Ovary (tissue), 9 donors: ENCODE data around the gene BHLHA15. TPM values are rescaled to one million over a fixed set of nuclear protein-coding genes. Genes with fewer than 3 reads are reported as not detected.

Experiments
- DNase-seq, 5 donors: peaks; one replicate each; pipeline ENCODE4 v3.0.0-alpha.2; 2019 to 2020
- H3K27ac ChIP-seq, 2 donors: fragments of 200-600 bp; one replicate each; pipeline versions ENCODE4 v1.5.1 to v1.8.0; 2019 to 2022
- H3K27me3 ChIP-seq: fragments of 200-600 bp; one replicate; pipeline ENCODE4 v1.8.0; 2022
- H3K36me3 ChIP-seq: fragments of 200-600 bp; sonication (generic); one replicate; pipeline ENCODE4 v1.5.1; 2019
- H3K4me1 ChIP-seq: one replicate; pipeline ENCODE4 v1.8.1; 2013; ENCODE audit warnings: mild to moderate bottlenecking, moderate library complexity; ENCODE audit not compliant: insufficient read depth
- H3K4me3 ChIP-seq: fragments of 200-600 bp; sonication (generic); one replicate; pipeline ENCODE4 v1.5.1; 2017
- H3K9me3 ChIP-seq, 2 donors: fragments of 200-600 bp in 1 of 2; sonication (generic) in 1 of 2; one replicate each; pipeline versions ENCODE4 v1.5.1 to v1.8.1; 2013 to 2019; ENCODE audit warnings: mild to moderate bottlenecking in 1 of 2, moderate library complexity in 1 of 2
- EP300 ChIP-seq: sonication (generic); formaldehyde crosslinking; IDR thresholded peaks from one replicate; pipeline ENCODE4 v1.6.1; 2017; ENCODE audit warnings: antibody characterized with exemption
- POLR2A ChIP-seq: fragments of 450-650 bp; IDR thresholded peaks from one replicate; pipeline ENCODE4 v1.6.1; 2017; ENCODE audit warnings: antibody characterized with exemption, mild to moderate bottlenecking, moderate library complexity
- WGBS, 3 donors: extraction: QIAGEN DNeasy Blood & Tissue Kit in 1 of 3; methylation state at CpG; one replicate each; pipeline versions ENCODE4 v1.1.5 to v1.1.7; 2013 to 2017; 5-methylcytosine and 5-hydroxymethylcytosine counted together
- intact Hi-C, 4 donors: fragments of 100-400 bp; cut with DNase I; formaldehyde crosslinking; loops; one replicate each; pipeline versions ENCODE4 v1.11.0 to v1.15.1; 2022 to 2023
- polyA plus RNA-seq, 2 donors: library from polyadenylated mRNA; stranded (reverse); fragments of 200-250 nt in 1 of 2; fragments of 350-450 nt in 1 of 2; fragmentation: Illumina TruSeq in 1 of 2; extraction: RNeasy Lipid Tissue Mini Kit (QIAGEN cat#74804) in 1 of 2; gene quantifications; one replicate each; pipeline ENCODE4 v1.2.3, GENCODE V29; 2013 to 2014
- total RNA-seq, 7 donors: library from RNA; depleted of rRNA in 2 of 7; stranded (reverse); fragments of >200 nt in 2 of 7; fragmentation: NEBNext Ultra II Directional in 3 of 7; extraction: Animal tissue kit (Norgen Biotek cat#: 25700) in 3 of 7; gene quantifications; one replicate each; pipeline versions ENCODE4 v1.1.0 to v1.2.4, GENCODE V29; 2016 to 2023
- TF ChIP-seq, protein P1 (sequence below), 3 donors: fragments of 450-650 bp in 2 of 3; fragments of 200-600 bp in 1 of 3; IDR thresholded peaks; one replicate each; pipeline versions ENCODE4 v1.5.1 to v1.8.0; 2016 to 2022; ENCODE audit warnings: antibody characterized with exemption in 3 of 3, mild to moderate bottlenecking in 1 of 3
- donor health status: DM: no; HTN: no; CAD: no; lungs with moderate emphysema.
- donor health status: DM: no; HTN: no; CAD: no.
- donor health status: Bipolar disorder and iron deficiency.
- donor health status: DM: yes; HTN: yes; CAD: no.
- donor health status: DM: no; HTN: no; CAD: no.
- donor health status: DM: yes; HTN: yes; CAD: no.

BHLHA15 gene
- total and polyA plus RNA-seq, 9 donors: 0.34 to 0.54 TPM; not detected in 7

- TF ChIP-seq, protein P1, sequence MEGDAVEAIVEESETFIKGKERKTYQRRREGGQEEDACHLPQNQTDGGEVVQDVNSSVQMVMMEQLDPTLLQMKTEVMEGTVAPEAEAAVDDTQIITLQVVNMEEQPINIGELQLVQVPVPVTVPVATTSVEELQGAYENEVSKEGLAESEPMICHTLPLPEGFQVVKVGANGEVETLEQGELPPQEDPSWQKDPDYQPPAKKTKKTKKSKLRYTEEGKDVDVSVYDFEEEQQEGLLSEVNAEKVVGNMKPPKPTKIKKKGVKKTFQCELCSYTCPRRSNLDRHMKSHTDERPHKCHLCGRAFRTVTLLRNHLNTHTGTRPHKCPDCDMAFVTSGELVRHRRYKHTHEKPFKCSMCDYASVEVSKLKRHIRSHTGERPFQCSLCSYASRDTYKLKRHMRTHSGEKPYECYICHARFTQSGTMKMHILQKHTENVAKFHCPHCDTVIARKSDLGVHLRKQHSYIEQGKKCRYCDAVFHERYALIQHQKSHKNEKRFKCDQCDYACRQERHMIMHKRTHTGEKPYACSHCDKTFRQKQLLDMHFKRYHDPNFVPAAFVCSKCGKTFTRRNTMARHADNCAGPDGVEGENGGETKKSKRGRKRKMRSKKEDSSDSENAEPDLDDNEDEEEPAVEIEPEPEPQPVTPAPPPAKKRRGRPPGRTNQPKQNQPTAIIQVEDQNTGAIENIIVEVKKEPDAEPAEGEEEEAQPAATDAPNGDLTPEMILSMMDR (IDR thresholded peaks at IDR 0.05): no peak
- no peak for TF ChIP-seq EP300
- no peak for TF ChIP-seq POLR2A
- Histone ChIP-seq H3K4me3 (no peak overlapping the region), H3K27me3 (no peaks in the 10 kb centered on the region), H3K9me3 (no peaks in the 10 kb centered on the region), H3K27ac (no peak overlapping the region), H3K4me1 (no peaks in the 10 kb centered on the region), H3K36me3 (no peaks in the 10 kb centered on the region)
- no peak for DNase-seq
- 88 to 89% (median 89%) methylated on average over 8 of the region's 8 CpGs for WGBS, 3 donors
- intact Hi-C loops: no loop called here
Measured at GRCh38 chr7:98175260-98175940, 35.8 kb upstream of the BHLHA15 start.

DNA sequence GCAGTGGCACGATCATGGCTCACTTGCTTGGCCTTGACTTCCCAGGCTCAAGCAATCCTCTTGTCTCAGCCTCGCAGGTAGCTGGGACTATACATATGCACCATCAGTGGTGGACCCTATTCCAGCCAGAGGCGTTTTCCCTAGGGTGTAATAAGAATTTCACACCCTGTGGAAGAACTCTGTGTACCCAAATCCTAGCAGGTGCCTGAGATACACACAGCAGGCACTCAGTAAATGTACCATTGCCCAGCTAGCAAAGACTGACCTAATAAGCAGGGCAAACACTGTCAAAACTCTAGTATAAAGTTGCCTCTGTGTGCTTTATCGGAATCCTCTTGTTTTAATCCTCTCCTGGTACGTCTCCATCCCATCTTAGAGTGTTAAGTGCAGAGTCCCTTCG is 33.7 kb upstream of the BHLHA15 start:
- WGBS, 3 donors: 90 to 93% (median 92%) methylated on average over 6 of the region's 6 CpGs
- no peaks in the 10 kb centered on the region for H3K36me3 ChIP-seq

DNA sequence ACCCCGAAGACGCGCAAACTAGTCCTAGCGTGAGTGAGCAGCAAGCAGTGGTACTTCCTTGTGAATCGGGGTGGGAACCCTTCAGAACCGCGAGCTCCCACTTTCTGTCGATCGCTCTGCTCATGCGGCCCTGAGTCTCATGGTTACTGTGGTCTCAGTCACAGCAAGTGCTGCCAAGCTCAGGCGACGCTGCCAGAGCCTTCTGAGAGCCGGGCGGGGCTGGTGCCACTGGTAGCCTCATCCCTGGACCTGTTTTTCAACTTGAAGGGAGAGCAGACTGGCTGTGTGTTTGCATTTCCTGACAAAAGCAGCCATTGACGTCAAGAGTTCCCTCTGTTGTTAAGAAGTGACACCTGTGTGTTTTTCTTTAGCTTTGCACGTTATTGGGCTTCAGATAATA is 32.9 kb upstream of the BHLHA15 start:
- no peaks in the 10 kb centered on the region for H3K36me3 ChIP-seq
- intact Hi-C loops: no loop called here
- no peak for DNase-seq
- H3K27ac ChIP-seq: no peak overlapping the region
- no peaks in the 10 kb centered on the region for H3K27me3 ChIP-seq
- no peaks in the 10 kb centered on the region for H3K4me1 ChIP-seq
- no peak overlapping the region for H3K4me3 ChIP-seq
- H3K9me3 ChIP-seq: no peaks in the 10 kb centered on the region
- 83 to 89% (median 87%) methylated on average over 16 of the region's 16 CpGs for WGBS, 3 donors
- TF ChIP-seq POLR2A (no peak), EP300 (no peak)
- TF ChIP-seq, protein P1 (IDR thresholded peaks at IDR 0.05): no peak

More for the DNA sequence above, 33.7 kb upstream of the BHLHA15 start:
- no peaks in the 10 kb centered on the region for H3K9me3 ChIP-seq
- no peak overlapping the region for H3K27ac ChIP-seq
- H3K4me1 ChIP-seq: no peaks in the 10 kb centered on the region
- intact Hi-C loops: no loop called here
- no peaks in the 10 kb centered on the region for H3K27me3 ChIP-seq
- DNase-seq: no peak
- no peak for TF ChIP-seq POLR2A
- TF ChIP-seq, protein P1 (IDR thresholded peaks at IDR 0.05): no peak
- no peak for TF ChIP-seq EP300
- H3K4me3 ChIP-seq: no peak overlapping the region

DNA sequence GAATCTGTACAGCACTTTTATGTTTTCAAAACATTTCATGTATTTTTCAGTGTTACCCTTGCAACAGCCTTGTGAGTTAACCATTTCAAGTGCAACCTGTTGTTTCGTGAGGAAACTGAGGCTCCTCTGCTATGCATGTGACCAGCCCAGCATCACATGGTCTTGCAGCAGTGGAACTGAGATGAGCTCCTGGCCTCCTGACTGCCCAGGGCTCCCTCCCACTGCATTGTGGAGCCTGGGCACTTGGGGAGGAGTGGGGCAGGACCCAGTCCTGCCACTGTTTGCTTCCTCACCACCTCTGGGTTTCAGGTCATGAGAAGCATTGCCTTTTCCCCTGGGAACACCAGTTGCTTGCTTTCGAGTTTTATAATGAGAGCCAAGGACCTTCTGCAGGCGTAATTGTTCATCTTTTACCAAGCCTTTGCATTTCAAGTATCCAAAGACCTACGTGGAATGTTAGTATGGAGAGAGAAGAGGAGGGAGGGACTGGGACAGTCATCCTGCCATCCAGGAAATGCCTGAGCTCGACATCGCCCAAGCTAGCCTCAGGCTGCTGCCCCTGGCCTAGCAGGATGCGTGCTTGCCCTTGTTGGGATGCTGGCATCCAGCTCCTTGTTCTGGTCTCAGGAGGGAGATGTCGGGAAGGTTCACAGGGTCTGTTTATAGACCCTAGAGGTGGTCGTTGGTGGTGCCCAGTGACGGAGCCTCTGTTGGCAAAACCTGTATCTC is 32.3 kb upstream of the BHLHA15 start:
- Histone ChIP-seq H3K4me3 (no peak overlapping the region), H3K27ac (no peak overlapping the region)
- WGBS, 3 donors: 84 to 87% (median 86%) methylated on average over 10 of the region's 10 CpGs

More for the DNA sequence above, 32.3 kb upstream of the BHLHA15 start:
- DNase-seq: no peak
- no peaks in the 10 kb centered on the region for H3K9me3 ChIP-seq
- H3K4me1 ChIP-seq: no peaks in the 10 kb centered on the region
- no peak for TF ChIP-seq POLR2A
- TF ChIP-seq, protein P1 (IDR thresholded peaks at IDR 0.05): no peak
- no peak for TF ChIP-seq EP300
- H3K27me3 ChIP-seq: no peaks in the 10 kb centered on the region
- no peaks in the 10 kb centered on the region for H3K36me3 ChIP-seq
- intact Hi-C loops: no loop called here
